ENCODE measurements around the gene PIP5K1C. TPM values are rescaled to one million over a fixed set of nuclear protein-coding genes. Genes with fewer than 3 reads are reported as not detected.
A peak's percentile ranks its signal among the peaks of the same experiment; 100 is the strongest.

PIP5K1C gene
- total RNA-seq, 2 donors from 2014 or later: 31.3 to 45.8 TPM

DNA sequence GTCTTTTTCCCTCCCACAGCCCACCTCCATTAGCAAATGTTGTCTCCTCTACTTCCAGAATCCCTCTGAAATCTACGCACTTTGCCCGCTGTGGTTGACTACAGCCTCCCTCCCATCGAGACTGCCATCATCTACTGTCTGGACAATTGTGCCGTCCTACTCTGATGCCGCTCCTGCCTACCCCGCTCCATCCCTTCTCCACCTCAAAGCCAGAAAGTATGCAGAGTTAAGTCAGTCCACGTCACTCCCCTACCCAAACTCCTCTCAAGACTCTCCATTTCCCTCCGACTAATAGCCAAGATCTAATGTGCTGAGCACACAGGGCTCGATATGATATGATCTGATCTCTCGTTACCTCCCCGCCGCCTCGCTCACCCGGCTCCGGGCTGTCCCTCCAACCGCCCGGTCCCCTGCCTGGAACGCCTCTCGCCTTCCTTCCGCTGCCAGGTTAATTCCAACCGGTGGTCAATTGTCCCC, 74.2 kb downstream of the PIP5K1C start:
- DNase-seq (ENCODE audit: low spot score): no peak
- H3K27ac ChIP-seq: peak overlapping the region; percentile 92 to 93
- peaks cover 0 to 30% of the 10 kb centered on the region in 2 donors for H3K4me1 ChIP-seq
- no peaks in the 10 kb centered on the region for H3K9me3 ChIP-seq
- TF ChIP-seq, protein P1, sequence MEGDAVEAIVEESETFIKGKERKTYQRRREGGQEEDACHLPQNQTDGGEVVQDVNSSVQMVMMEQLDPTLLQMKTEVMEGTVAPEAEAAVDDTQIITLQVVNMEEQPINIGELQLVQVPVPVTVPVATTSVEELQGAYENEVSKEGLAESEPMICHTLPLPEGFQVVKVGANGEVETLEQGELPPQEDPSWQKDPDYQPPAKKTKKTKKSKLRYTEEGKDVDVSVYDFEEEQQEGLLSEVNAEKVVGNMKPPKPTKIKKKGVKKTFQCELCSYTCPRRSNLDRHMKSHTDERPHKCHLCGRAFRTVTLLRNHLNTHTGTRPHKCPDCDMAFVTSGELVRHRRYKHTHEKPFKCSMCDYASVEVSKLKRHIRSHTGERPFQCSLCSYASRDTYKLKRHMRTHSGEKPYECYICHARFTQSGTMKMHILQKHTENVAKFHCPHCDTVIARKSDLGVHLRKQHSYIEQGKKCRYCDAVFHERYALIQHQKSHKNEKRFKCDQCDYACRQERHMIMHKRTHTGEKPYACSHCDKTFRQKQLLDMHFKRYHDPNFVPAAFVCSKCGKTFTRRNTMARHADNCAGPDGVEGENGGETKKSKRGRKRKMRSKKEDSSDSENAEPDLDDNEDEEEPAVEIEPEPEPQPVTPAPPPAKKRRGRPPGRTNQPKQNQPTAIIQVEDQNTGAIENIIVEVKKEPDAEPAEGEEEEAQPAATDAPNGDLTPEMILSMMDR (IDR thresholded peaks at IDR 0.05): no peak
- H3K27me3 ChIP-seq: no peaks in the 10 kb centered on the region
- peaks cover 20% of the 10 kb centered on the region for H3K36me3 ChIP-seq
- peak overlapping the region; percentile 85 to 98 for H3K4me3 ChIP-seq

- TF ChIP-seq, protein P1 (IDR thresholded peaks at IDR 0.05): no peak
- no peak for DNase-seq (ENCODE audit: low spot score)
- H3K36me3 ChIP-seq: peaks cover 24% of the 10 kb centered on the region
Measured at GRCh38 chr19:3623716-3624115, 76.6 kb downstream of the PIP5K1C start.

DNA sequence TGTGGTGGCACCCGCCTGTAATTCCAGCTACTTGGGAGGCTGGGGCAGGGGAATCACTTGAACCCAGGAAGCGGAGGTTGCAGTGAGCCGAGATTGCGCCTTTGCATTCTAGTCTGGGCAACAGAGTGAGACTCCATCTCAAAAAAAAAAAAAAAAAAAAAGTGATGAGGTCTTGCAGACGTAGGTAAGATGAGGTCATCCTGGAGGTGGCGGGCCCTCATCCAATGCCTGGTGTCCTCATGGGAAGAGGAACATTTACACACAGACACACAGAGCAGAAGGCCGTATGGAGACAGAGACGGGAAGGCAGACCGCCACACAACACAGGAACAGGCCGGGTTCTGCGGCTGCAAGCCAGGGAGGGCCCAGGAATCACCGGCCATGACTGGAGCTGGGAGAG, 78.0 kb downstream of the PIP5K1C start:
- H3K4me1 ChIP-seq: peaks cover 0 to 40% of the 10 kb centered on the region in 2 donors
- H3K4me3 ChIP-seq: no peak overlapping the region
- TF ChIP-seq, protein P1 (IDR thresholded peaks at IDR 0.05): no peak
- no peak overlapping the region for H3K27ac ChIP-seq
- no peak for DNase-seq (ENCODE audit: low spot score)
- no peaks in the 10 kb centered on the region for H3K9me3 ChIP-seq
- peaks cover 28% of the 10 kb centered on the region for H3K36me3 ChIP-seq
- no peaks in the 10 kb centered on the region for H3K27me3 ChIP-seq

More at GRCh38 chr19:3623716-3624115, 76.6 kb downstream of the PIP5K1C start:
- peaks cover 0 to 31% of the 10 kb centered on the region in 2 donors for H3K4me1 ChIP-seq
- H3K4me3 ChIP-seq: no peak overlapping the region
- H3K27me3 ChIP-seq: no peaks in the 10 kb centered on the region
- H3K27ac ChIP-seq: no peak overlapping the region
- no peaks in the 10 kb centered on the region for H3K9me3 ChIP-seq

DNA sequence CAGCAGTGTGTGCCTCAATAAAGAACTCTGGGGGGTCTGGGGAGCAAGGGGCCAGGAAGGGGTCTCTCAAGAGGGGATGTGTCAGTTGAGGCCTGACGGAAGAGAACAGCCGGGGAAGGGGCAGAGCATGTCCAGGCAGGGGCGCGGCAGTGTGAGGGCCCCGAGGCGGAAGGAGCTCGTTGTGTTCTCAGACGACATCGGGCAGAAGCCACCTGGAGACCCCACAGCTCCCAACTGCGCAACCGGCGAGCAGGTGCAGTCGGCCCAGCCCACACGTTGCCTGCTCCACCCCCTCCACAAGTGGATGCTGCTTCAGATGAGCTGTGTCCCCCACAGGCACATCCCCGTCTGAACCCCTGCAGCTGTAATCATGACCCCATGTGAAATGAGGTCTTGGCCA, 78.6 kb downstream of the PIP5K1C start:
- H3K4me3 ChIP-seq: no peak overlapping the region
- peaks cover 0 to 38% of the 10 kb centered on the region in 2 donors for H3K4me1 ChIP-seq
- no peaks in the 10 kb centered on the region for H3K9me3 ChIP-seq
- no peak overlapping the region for H3K27ac ChIP-seq
- peaks cover 28% of the 10 kb centered on the region for H3K36me3 ChIP-seq
- TF ChIP-seq, protein P1 (IDR thresholded peaks at IDR 0.05): no peak
- H3K27me3 ChIP-seq: no peaks in the 10 kb centered on the region
- no peak for DNase-seq (ENCODE audit: low spot score)

DNA sequence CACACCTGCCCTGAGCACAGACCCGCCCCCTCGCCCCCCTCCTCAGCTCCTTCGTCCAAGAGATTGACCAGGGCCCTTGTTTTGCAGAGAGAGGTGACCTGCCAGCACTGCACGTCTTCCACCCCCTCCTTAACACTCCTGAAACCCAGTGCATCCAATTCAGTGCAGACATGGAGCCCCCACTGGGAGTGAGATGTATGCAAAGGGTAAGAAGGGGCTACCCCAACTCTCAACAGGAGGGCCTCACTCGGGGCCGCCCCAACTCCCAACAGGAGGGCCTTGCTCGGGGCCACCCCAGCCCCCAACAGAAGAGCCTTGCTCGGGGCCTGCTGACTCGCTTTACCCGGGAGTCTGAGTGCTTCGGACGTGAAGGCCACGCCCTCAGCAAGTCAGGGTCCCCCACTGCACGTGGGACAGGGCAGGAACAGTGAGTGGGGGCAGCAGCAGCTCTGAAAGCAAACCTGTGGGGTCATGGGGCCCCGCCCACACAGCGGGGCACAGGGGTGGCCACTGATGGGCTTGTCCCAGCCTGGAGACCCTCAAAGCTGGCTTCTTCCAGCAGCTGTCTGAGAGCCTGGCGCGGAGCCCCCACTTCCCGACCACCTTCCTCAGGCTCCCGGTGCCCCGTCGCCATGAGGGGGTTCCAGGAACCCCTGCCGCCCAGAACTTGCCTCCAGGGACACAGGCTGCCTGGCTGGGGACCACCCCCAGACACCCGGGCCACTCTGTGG, 79.3 kb downstream of the PIP5K1C start:
- no peaks in the 10 kb centered on the region for H3K9me3 ChIP-seq
- no peak overlapping the region for H3K27ac ChIP-seq
- H3K4me1 ChIP-seq: peaks cover 0 to 35% of the 10 kb centered on the region in 2 donors
- DNase-seq (ENCODE audit: low spot score): no peak
- no peaks in the 10 kb centered on the region for H3K27me3 ChIP-seq
- TF ChIP-seq, protein P1 (IDR thresholded peaks at IDR 0.05): no peak
- peaks cover 28% of the 10 kb centered on the region for H3K36me3 ChIP-seq
- H3K4me3 ChIP-seq: no peak overlapping the region

All from right atrium auricular region (tissue), 2 donors.